NT2/D1 (cell line): Measurements from ENCODE around the gene DNAL1.

ENCODE experiments used
- DNase-seq: peaks from one replicate; pipeline ENCODE4 v3.0.0-alpha.2; 2011; ENCODE audit warnings: low read depth, low spot score
- H3K27me3 ChIP-seq: 2 replicates; pipeline ENCODE4 v1.6.0; 2011; ENCODE audit warnings: mild to moderate bottlenecking; ENCODE audit not compliant: insufficient read length, insufficient read depth
- H3K36me3 ChIP-seq: 2 replicates; pipeline ENCODE4 v1.6.1; 2011; ENCODE audit warnings: mild to moderate bottlenecking, low read length, mixed read lengths; ENCODE audit not compliant: insufficient read depth, insufficient read length
- H3K4me1 ChIP-seq: 2 replicates; pipeline ENCODE4 v1.5.1; 2011; ENCODE audit not compliant: insufficient read depth, insufficient read length
- H3K4me3 ChIP-seq: 2 replicates; pipeline ENCODE4 v1.5.1; 2011; ENCODE audit warnings: low read depth; ENCODE audit not compliant: insufficient read length
- H3K9ac ChIP-seq: 2 replicates; pipeline ENCODE4 v1.6.0; 2011; ENCODE audit warnings: low read depth; ENCODE audit not compliant: insufficient read length
- H3K9me3 ChIP-seq: 2 replicates; pipeline ENCODE4 v1.5.1; 2011; ENCODE audit warnings: mild to moderate bottlenecking, low read length; ENCODE audit not compliant: insufficient read depth
- SUZ12 ChIP-seq: IDR thresholded peaks from 2 replicates; pipeline ENCODE4 v1.6.1; 2011; ENCODE audit not compliant: insufficient read length, insufficient read depth; ENCODE audit errors: extremely low read depth
- YY1 ChIP-seq: IDR thresholded peaks from 2 replicates; pipeline ENCODE4 v1.6.1; 2011; ENCODE audit not compliant: insufficient read length, insufficient read depth
- ZNF274 ChIP-seq: IDR thresholded peaks from 2 replicates; pipeline ENCODE4 v1.6.1; 2011; ENCODE audit warnings: mild to moderate bottlenecking, low read depth, low read length

Gene DNAL1

GRCh38 chr14:73721101-73721821 lies 76.5 kb downstream of the DNAL1 start:
- no peaks in the 10 kb centered on the region for H3K9me3 ChIP-seq
- H3K27me3 ChIP-seq: no peaks in the 10 kb centered on the region
- peaks cover 13% of the 10 kb centered on the region for H3K4me1 ChIP-seq
- no peak for DNase-seq
- H3K36me3 ChIP-seq: peaks cover 73% of the 10 kb centered on the region
- TF ChIP-seq SUZ12 (no peak), ZNF274 (no peak), YY1 (no peak)
- no peak overlapping the region for H3K9ac ChIP-seq
- H3K4me3 ChIP-seq: no peak overlapping the region

GRCh38 chr14:73722581-73722980 lies 77.8 kb downstream of the DNAL1 start:
- no peaks in the 10 kb centered on the region for H3K27me3 ChIP-seq
- no peak for TF ChIP-seq ZNF274
- H3K9me3 ChIP-seq: no peaks in the 10 kb centered on the region
- no peak overlapping the region for H3K9ac ChIP-seq
- no peak overlapping the region for H3K4me3 ChIP-seq
- peaks cover 78% of the 10 kb centered on the region for H3K36me3 ChIP-seq
- peaks cover 21% of the 10 kb centered on the region for H3K4me1 ChIP-seq
- no peak for DNase-seq

- Histone ChIP-seq H3K4me1 (peaks cover 18% of the 10 kb centered on the region), H3K27me3 (no peaks in the 10 kb centered on the region), H3K4me3 (no peak overlapping the region), H3K9me3 (no peaks in the 10 kb centered on the region), H3K36me3 (peaks cover 78% of the 10 kb centered on the region), H3K9ac (no peak overlapping the region)
- TF ChIP-seq ZNF274 (no peak), SUZ12 (no peak), YY1 (no peak)
- DNase-seq: no peak
Measured at GRCh38 chr14:73723406-73723796, 78.6 kb downstream of the DNAL1 start.

GRCh38 chr14:73723797-73724661 lies 79.2 kb downstream of the DNAL1 start:
- TF ChIP-seq YY1 (no peak), SUZ12 (no peak), ZNF274 (no peak)
- Histone ChIP-seq H3K4me1 (peaks cover 18% of the 10 kb centered on the region), H3K4me3 (no peak overlapping the region)

GRCh38 chr14:73724696-73725095 lies 79.9 kb downstream of the DNAL1 start:
- Histone ChIP-seq H3K9ac (no peak overlapping the region), H3K4me1 (peaks cover 18% of the 10 kb centered on the region), H3K36me3 (peaks cover 77% of the 10 kb centered on the region), H3K27me3 (no peaks in the 10 kb centered on the region), H3K4me3 (no peak overlapping the region), H3K9me3 (no peaks in the 10 kb centered on the region)
- DNase-seq: no peak
- TF ChIP-seq YY1: no peak
- TF ChIP-seq SUZ12: no peak
- no peak for TF ChIP-seq ZNF274

More at GRCh38 chr14:73723797-73724661, 79.2 kb downstream of the DNAL1 start:
- Histone ChIP-seq H3K9ac (peak overlapping the region; percentile 11), H3K9me3 (no peaks in the 10 kb centered on the region), H3K36me3 (peaks cover 73% of the 10 kb centered on the region), H3K27me3 (no peaks in the 10 kb centered on the region)
- no peak for DNase-seq

GRCh38 chr14:73725116-73726024 lies 80.6 kb downstream of the DNAL1 start:
- H3K9ac ChIP-seq: no peak overlapping the region
- H3K36me3 ChIP-seq: peaks cover 79% of the 10 kb centered on the region
- no peak for DNase-seq
- H3K4me3 ChIP-seq: no peak overlapping the region
- H3K27me3 ChIP-seq: no peaks in the 10 kb centered on the region
- no peaks in the 10 kb centered on the region for H3K9me3 ChIP-seq
- TF ChIP-seq ZNF274: no peak
- TF ChIP-seq SUZ12: no peak
- no peak for TF ChIP-seq YY1
- H3K4me1 ChIP-seq: peaks cover 18% of the 10 kb centered on the region
